ENCODE data around the gene XAB2. TPM values are rescaled to one million over a fixed set of nuclear protein-coding genes. Genes with fewer than 3 reads are reported as not detected.
A peak's percentile ranks its signal among the peaks of the same experiment; 100 is the strongest.

Gene XAB2
- total RNA-seq, 1 donor from 2014 or later: 23.5 TPM

DNA sequence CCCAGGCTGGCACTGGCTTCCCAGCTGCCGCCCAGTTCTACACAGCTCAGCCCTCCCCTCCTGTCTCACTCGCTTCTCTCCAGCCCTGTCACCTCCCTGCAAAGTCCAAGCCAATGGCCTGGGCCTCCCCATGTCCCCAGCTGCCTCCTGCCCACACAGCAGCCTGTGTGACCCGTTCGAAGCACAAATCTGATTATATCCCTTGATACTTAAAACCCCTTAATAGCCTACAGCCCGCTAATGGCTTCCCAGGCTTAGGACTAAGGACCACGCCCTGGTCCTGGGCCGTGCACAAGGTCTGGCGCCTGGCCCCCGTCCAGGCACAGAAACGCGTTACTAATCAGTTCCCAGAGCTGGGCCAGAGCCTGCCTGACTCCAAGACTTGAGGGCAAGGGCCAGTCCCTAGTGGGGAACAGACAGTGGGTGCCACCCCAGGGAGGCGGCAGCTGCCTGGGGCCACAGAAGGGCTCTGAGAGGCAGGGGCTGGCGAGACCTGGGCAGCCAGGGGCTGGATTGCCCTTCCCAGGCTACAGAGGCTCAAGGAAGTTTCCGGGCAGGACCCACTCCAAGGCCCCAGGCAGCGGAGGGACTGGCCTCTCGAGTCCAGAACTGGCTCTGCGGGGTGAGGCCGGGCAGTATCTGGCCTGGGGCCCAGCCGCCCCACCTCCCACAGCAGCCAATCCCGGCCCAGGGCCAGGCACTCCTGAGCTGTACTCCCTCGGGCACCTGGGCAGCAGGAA, 10.4 kb downstream of the XAB2 start:
- intact Hi-C loops (cut with DNase I): no loop called here
- no peak for DNase-seq
- peak; percentile 38 for ATAC-seq (ENCODE audit: poor library complexity)

DNA sequence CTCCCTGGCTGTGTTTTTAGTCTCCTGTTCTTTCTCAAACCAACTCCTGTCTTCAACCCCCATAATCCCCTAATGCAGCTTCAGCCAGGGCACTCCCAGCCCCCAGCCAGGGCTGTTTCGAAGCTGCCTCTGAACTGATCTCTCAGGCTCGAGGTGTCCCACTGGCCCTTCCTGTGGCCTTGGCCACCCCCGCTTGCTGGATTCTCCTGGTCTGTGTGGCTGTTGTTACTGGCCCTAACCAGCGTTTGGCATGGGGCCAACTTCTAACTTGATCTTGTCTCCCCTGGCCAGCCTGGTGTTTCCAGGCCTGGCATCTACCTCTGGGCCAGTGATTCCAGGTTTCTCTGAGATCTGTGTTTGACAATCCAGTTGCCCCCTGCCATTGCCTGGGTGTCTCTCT, 11.0 kb downstream of the XAB2 start:
- DNase-seq: no peak
- intact Hi-C loops (cut with DNase I): no loop called here

DNA sequence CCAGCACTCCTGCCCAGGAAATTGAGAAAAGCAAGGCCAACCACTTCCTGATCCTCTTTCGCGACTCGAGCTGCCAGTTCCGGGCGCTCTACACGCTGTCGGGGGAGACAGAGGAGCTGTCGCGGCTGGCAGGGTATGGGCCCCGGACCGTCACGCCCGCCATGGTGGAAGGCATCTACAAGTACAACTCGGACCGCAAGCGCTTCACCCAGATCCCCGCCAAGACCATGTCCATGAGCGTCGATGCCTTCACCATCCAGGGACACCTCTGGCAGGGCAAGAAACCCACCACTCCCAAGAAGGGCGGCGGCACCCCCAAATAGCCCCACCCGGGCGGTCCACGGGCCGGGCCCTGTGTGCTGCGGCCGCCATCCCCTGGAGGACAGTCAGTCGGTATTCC, 11.6 kb downstream of the XAB2 start:
- DNase-seq: no peak
- no peak for ATAC-seq (ENCODE audit: poor library complexity)
- intact Hi-C loops (cut with DNase I): no loop called here

More for the DNA sequence above, 11.0 kb downstream of the XAB2 start:
- peak; percentile 18 for ATAC-seq (ENCODE audit: poor library complexity)

DNA sequence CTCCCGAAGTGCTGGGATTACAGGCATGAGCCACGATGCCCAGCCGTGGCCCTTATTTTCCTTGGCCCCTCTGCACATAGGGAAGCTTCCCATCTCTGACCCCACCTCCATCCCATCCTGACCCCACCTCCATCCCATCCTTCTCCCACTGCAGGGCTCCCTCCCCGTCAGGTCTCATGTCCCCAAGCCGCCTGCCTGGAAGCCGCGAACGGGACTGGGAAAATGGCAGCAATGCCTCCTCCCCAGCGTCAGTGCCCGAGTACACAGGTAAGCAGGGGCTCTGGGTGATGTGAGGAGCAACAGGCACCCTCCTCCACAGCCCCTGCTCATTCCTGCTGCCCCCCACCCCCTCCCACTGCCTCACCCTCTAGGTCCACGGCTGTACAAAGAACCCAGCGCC, 12.2 kb downstream of the XAB2 start:
- DNase-seq: no peak
- intact Hi-C loops (cut with DNase I): no loop called here
- no peak for ATAC-seq (ENCODE audit: poor library complexity)

DNA sequence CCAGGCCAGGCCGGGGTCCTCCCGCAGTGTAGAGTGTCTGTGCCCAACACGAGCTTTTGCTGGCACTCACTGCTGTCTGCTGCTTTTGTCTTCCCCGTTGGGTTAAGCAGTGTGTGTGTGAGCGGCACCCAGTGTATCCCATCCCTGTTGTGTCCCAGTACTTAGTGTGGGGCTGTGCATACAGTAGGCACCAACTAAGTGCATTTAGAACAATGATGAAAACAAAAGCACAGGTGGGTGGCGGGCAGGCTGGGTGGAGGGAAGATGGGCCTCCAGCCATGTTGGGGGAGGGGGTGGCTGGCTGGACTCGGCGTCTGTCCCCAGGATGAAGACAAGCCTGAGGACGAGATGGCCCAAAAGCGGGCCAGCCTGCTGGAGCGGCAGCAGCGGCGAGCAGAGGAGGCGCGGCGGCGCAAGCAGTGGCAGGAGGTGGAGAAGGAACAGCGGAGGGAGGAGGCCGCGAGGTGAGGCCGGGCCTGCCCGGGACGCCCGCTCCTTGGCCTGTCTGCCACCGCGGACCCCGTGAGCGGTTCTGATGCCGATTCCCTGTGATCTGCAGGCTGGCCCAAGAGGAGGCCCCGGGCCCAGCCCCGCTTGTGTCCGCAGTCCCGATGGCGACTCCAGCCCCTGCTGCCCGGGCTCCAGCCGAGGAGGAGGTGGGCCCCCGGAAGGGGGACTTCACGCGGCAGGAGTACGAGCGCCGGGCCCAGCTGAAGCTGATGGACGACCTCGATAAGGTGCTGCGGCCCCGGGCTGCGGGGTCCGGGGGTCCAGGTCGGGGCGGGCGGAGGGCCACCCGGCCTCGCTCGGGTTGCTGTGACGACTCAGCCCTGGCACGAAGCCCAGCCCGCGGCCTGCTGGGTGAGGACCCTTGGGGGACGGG, 14.2 kb downstream of the XAB2 start:
- ATAC-seq (ENCODE audit: poor library complexity): no peak
- intact Hi-C loops (cut with DNase I): no loop called here
- DNase-seq: no peak

DNA sequence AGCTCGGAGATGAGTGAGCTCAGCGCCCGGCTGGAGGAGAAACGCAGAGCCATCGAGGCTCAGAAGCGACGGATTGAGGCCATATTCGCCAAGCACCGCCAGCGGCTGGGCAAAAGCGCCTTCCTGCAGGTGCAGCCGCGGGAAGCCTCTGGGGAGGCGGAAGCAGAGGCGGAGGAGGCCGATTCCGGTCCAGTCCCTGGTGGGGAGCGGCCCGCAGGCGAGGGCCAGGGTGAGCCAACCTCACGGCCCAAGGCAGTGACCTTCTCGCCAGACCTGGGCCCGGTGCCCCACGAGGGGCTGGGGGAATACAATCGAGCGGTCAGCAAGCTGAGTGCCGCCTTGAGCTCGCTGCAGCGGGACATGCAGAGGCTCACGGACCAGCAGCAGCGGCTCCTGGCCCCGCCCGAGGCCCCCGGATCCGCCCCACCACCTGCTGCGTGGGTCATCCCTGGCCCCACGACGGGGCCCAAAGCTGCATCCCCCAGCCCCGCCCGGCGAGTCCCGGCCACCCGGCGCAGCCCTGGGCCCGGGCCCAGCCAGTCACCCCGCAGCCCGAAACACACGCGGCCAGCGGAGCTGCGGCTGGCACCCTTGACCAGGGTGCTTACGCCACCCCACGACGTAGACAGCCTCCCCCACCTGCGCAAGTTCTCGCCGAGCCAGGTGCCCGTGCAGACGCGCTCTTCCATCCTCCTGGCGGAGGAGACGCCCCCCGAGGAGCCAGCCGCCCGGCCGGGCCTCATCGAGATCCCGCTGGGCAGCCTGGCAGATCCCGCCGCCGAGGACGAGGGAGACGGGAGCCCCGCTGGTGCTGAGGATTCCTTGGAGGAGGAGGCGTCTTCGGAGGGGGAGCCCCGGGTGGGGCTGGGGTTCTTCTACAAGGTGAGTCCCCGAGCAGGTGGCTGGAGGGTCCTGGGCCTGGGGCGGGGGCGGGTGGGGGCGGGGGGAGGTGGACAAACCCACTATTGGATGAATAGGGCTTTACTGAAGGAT, 16.8 kb downstream of the XAB2 start:
- intact Hi-C loops (cut with DNase I): no loop called here
- DNase-seq (no peak), ATAC-seq (ENCODE audit: poor library complexity) (no peak)

DNA sequence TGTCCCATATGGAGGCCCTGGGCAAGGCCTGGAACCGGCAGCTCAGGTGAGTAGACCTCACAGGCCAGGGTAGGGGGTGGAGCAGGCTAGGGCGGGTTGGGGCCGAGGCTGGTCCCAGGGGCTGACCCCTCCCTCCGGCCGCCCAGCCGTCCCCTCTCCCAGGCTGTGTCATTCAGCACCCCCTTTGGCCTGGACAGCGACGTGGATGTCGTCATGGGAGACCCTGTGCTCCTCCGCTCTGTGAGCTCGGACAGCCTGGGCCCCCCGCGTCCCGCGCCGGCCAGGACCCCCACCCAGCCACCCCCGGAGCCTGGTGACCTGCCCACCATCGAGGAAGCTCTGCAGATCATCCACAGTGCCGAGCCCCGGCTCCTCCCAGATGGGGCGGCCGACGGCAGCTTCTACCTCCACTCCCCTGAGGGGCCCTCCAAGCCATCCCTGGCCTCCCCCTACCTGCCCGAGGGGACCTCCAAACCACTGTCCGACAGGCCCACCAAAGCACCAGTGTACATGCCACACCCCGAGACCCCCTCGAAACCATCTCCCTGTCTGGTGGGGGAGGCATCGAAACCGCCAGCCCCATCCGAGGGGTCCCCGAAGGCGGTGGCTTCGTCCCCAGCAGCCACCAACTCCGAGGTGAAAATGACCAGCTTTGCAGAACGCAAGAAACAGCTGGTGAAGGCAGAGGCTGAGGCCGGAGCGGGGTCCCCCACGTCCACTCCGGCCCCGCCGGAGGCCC, 17.6 kb downstream of the XAB2 start:
- ATAC-seq (ENCODE audit: poor library complexity) (no peak), DNase-seq (no peak)
- intact Hi-C loops (cut with DNase I): no loop called here

DNA sequence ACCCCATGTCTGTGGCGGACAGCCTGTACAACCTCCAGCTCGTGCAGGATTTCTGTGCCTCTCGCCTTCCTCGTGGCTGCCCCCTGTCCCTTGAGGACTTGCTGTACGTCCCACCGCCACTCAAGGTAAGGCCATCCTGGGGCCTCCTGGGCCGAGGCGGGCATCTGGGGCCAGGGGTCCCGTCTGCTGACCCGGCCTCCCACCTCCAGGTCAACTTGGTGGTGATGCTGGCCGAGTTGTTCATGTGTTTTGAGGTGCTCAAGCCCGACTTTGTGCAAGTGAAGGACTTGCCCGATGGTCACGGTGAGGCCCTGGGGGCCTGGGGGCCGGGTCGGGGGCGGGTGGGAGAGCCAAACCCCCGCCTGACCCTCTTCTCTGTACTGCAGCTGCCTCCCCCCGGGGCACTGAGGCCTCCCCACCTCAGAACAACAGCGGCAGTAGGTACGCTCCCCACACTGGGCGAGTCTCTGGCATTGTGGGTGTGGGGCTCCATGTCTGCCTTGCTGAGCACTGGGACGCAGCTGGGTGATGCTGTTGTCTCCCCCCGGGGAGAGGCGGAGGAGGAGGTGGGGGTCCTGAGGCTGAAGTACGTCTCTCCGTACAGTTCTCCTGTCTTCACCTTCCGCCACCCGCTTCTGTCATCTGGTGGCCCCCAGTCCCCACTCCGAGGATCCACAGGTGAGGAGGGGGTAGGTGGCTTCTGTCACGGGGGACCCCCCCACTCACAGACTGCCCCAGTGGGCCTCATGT, 18.7 kb downstream of the XAB2 start:
- intact Hi-C loops (cut with DNase I): no loop called here
- ATAC-seq (ENCODE audit: poor library complexity): no peak
- DNase-seq: no peak

DNA sequence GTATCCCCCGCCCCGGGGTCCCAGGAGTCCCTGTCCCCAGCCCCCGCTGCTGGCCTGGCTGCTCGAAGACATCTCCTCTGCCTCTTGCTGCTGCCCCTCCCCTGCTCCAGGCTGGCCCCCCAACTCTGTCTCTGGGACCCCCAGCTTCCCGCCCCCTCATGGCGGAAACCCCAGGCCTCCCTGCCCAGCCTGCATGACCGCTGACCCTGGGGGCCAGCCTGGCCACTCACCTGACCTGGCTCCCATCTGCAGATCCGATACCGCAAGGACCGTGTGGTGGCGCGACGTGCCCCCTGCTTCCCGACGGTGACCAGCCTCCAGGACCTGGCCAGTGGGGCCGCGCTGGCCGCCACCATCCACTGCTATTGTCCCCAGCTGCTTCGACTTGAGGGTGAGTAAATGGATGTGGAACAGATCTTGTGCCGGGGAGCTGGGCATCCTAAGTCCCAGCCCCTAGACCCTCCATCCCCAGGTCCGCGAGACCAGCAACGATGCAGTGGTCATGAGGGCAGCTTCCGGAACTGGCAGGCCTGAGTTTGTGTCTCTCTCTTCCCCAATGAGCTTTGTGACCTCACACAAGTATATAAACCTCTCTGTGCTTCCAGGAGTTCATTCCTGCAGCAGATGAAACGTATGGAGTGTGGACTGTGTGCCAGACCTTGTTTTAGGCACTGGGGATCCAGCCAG, 21.3 kb downstream of the XAB2 start:
- intact Hi-C loops (cut with DNase I): no loop called here
- ATAC-seq (ENCODE audit: poor library complexity): no peak
- no peak for DNase-seq

DNA sequence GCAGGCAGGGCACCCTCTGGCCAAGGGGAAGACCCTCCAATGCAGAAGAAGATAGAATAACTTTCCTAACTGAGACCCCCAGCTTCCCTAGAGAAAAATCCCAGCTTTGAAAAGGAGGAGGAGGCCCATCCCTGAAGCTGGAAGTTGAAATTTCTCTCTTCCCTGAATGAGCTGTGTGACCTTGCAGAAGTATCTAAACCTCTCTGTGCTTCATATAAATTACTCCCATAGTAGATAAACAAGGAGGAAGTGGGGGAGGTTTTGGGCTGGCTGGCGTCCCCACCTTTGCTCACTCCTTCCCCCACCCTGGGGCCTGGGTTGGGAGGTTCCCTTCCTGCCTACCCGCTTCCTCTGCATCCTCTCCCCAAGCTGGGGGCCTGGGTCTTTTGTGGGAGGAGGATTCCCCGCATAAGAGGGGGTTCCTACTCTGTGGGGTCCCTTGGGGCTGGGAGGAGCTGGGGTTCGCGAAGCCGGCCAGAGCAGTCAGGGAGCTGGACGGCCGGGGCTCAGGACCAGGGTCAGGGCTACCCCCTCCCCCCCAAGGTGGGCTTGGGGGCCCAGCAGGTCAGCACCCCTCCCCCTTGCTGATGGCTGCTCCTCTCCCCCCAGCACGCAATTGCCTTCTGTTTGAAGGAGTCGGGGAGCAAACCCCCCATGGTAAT, 22.0 kb downstream of the XAB2 start:
- DNase-seq: no peak
- intact Hi-C loops (cut with DNase I): no loop called here
- ATAC-seq (ENCODE audit: poor library complexity): no peak

DNA sequence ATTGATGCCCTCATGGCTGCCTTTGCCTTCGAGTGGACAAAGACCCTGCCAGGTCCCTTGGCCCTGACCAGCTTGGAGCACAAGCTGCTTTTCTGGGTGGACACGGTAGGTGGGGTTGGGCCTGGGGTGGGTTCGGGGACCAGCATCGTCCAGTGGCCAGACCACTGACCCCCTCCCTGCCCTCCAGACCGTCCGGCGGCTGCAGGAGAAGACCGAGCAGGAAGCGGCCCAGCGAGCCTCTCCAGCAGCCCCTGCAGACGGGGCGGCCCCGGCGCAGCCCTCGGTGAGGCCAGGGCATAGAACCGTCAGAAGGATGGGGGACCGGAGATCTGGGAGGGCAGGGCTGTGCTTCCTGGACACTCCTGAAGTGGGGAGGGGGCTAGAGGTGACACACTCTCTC, 23.1 kb downstream of the XAB2 start:
- ATAC-seq (ENCODE audit: poor library complexity) (no peak), DNase-seq (no peak)
- intact Hi-C loops (cut with DNase I): no loop called here

DNA sequence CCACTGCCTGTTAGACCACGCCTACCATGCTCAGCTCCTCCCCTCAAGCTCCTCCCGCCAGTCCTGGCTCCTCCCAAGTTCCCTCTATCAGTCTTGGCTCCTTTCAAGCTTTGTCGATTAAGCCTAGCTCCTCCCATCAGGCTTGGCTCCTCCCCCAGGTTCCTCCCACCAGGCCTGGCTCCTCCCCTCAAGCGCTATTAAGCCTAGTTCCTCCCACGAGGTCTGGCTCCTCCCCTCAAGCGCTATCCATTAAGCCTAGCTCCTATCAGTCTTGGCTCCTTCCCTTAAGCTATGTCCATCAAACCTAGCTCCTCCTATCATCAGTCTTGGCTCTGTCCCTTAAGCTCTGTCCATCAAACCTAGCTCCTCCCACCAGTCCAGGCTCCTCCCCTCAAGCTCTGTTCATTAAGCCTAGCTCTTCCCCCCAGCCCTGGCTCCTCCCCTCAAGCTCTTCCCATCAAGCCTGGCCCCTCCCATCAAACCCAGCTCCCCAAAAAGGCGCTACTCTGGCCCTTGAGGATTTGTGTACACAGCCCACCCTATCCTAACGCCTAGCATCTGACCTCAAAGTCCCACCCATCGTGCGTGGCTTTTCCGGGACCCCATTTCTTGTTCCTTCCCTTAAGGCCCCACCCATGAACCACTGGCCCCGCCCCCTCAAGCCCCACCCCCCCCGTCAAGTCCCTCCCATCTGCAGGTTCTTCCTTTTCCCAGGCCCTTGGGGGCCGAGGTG, 23.7 kb downstream of the XAB2 start:
- DNase-seq: no peak
- intact Hi-C loops (cut with DNase I): no loop called here
- no peak for ATAC-seq (ENCODE audit: poor library complexity)

DNA sequence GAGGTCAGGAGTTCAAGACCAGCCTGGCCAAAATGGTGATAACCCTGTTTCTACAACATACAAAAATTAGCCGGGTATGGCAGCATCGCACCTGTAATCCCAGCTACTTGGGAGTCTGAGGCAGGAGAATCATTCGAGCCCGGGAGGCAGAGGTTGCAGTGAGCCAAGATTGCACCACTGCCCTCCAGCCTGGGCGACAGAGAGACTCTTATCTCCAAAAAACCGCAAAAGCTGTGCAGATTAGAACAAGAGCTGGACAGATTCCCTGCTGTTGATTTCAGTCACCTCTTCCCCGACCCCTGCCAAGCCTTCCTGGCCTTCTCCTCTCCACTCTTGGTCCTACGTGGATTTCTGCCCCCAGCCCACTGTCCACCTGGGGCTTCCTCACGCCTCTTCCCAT, 25.4 kb downstream of the XAB2 start:
- ATAC-seq (ENCODE audit: poor library complexity): no peak
- intact Hi-C loops (cut with DNase I): no loop called here

DNA sequence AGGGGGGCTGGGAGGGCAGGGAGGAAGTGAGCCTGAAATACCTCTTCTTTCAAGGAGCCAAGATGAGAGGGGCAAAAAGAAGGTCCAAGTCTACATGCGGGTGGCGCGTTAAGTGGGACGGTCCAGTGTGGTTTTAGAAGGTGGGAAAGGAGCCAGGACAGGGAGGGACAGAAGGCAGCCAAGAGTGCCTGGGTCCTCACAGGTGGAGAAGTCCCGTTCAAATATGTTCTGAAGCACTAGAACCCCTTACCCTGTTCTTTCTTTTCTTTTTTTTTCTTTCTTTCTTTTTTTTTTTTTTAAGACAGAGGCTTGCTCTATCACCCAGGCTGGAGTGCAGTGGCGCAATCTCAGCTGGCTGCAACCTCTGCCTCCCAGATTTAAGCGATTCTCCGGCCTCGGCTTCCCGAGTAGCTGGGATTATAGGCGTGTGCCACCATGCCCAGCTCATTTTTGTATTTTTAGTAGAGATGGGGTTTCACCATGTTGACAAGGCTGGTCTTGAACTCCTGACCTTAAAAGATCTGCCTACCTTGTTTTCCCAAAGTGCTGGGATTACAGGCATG, 26.3 kb downstream of the XAB2 start:
- DNase-seq: no peak
- ATAC-seq (ENCODE audit: poor library complexity): no peak
- intact Hi-C loops (cut with DNase I): no loop called here

More for the DNA sequence above, 25.4 kb downstream of the XAB2 start:
- no peak for DNase-seq

DNA sequence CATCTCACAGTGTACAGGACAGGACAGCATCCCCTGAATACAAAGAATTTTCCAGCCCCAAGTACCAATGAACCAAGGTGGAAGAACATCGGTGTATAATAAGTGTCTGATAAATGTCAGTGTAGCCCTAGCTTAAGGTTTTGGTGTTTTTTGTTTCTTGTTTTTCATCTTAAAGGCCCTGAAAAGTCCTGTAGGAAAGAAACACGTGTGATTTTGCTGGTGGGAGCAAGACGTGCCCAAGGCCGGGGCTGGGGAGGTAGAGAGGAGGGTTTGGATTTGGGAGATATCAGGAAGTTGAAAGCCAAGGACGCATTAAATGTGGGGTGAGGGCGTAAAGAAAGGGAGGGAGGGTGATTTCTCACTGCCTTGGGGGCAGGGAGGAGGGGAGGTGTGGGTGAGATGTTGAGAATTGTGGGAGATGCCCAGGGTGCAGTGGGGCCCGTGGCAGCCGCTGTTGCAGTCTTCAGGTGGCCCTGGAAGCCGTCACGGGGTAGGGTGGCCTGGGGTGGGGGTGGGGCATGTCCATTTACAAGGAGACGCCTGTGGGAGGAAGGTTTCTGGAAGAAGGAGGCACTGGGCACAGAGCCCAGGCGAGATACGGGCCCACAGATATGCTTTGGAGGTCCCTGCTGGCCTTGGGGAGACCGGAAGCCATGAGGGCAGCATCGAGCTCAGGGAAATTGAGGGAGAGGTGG, 27.0 kb downstream of the XAB2 start:
- ATAC-seq (ENCODE audit: poor library complexity) (no peak), DNase-seq (no peak)
- intact Hi-C loops (cut with DNase I): no loop called here
